ENCODE results near the gene TMEM123.
"Not testable (repeated sequence)": the region's sequence is repeated elsewhere in the genome, so short reads cannot be mapped to it uniquely, and the experiment has no call there.

The TMEM123 gene

DNA sequence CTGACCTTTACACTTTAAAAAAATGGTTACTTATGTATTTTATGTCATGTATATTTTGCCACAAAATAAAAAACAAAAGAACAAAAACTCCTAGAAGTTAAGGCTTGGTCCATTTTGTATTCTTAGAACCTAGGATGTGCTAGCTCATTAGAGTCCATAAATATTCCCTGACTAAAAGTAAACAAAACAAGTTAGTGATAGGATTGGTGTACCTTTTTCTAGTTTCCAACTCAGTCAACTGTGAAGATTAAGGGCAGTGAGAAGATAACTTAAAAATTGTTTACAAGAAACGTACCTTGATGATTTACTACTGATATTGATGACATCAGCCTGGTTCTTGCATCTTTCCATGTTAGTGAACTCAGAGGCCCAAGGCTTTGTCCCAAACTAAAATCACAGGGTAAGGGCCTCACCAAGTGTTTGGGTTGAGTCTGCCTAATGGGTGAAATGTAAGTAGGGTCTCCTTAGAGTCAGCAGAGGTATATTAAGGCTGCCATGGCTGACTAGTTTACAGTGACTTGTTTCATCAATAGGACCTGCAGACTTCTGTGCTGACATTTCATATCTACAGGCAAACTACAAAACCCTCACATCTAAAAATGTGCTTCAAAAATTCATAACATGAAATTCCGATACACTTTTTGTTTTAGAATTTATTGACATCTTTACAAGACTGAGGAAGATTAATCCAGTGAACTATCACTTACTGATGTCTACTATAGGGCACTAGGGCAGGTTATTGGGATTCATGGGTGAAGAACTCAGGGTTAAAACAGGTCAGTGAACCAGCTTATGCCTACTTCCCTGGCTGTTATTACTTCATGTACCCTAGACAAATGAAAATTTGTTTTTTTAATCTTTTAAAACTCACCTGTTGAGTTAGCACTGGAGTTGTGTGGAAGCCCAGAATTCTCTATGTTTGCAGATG lies 4.4 kb downstream of the TMEM123 start:
- no peak for DNase-seq

DNA sequence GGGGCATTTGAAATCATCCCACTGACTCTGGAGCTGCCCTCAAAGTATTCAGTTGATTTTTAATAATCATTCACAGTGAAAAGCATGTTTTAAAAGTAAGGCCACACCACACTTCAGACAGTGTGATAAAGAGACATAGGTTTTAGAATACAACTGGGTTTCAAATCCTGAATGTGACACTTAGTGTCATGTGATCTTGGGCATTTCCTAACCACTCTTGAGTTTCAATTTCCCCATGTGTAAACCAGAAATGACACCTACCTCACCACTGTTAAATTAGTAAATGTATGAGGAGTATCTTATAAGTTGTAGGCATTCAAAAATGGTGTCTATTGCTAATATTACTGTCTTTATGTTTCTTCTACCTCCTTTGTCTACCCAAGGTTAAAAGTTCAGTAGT lies 5.4 kb downstream of the TMEM123 start:
- DNase-seq: no peak

DNA sequence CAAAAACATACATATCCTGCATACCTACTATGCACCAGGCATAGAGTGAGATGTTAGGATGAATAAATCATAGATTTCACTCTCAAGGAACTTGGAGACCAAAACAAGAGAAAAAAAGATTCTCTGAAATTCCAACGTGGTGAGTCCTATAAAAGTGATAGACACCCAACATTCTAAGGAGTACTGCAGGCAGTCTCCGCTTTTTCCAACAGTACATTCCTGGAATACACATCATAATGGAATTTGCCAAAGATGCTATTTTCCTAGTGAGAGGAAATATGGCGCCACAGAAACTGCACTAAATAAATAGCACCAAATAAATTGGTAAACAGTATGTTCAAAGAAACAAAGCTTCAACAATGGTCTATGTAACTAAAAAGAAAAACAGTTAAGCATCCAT lies 6.0 kb downstream of the TMEM123 start:
- DNase-seq: no peak

DNA sequence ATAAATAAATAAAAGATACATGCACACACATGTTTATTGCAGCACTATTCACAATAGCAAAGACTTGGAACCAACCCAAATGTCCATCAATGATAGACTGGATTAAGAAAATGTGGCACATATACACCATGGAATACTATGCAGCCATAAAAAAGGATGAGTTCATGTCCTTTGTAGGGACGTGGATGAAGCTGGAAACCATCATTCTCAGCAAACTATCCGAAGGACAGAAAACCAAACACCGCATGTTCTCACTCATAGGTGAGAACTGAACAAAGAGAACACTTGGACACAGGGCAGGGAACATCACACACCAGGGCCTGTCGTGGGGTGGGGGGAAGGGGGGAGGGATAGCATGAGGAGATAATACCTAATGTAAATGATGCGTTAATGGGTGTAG lies 7.9 kb downstream of the TMEM123 start:
- not testable (repeated sequence) for DNase-seq

DNA sequence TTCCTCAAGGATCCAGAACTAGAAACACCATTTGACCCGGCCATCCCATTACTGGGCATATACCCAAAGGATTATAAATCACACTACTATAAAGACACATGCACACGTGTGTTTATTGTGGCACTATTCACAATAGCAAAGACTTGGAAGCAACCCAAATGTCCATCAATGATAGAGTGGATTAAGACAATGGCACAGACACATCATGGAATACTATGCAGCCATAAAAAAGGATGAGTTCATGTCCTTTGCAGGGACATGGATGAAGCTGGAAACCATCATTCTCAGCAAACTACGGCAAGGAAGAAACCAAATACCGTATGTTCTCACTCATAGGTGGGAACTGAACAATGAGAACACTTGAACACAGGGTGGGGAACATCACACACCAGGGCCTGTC lies 8.4 kb downstream of the TMEM123 start:
- DNase-seq: not testable (repeated sequence)

DNA sequence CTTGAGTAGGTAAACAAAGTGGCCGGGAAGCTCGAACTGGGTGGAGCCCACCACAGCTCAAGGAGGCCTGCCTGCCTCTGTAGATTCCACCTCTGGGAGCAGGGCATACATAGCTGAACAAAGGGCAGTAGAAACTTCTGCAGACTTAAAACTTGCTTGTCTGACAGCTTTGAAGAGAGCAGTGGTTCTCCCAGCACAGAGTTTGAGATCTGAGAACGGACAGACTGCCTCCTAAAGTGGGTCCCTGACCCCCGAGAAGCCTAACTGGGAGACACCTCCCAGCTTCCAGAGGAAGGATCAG lies 13.6 kb downstream of the TMEM123 start:
- DNase-seq: not testable (repeated sequence)

GRCh38 chr11:102438311-102439062 lies 14.1 kb downstream of the TMEM123 start:
- peak; percentile 33 for DNase-seq

DNA sequence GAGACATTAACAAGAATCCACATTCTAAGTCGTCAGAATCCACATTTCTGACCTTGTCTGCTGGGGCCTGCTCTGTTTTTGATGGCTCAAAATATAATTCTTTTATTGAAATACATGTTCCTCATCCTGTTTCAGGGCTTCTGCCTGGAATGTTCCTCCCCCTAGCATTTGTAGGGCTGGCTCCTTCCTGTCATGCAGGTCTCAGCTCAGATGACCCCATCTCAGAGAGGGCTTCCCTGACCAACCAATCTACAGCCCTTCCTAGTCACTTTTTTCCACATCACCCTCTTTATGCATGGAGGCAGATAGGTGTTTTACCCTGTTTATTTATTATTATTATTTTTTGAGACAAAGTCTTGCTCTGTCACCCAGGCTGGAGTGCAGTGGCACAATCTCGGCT lies 14.8 kb downstream of the TMEM123 start:
- no peak for DNase-seq

- no peak for DNase-seq
These were observed 15.6 kb downstream of the TMEM123 start for GRCh38 chr11:102436976-102437375.

GRCh38 chr11:102436561-102436960 lies 16.0 kb downstream of the TMEM123 start:
- no peak for DNase-seq

- no peak for DNase-seq
These were observed 16.9 kb downstream of the TMEM123 start for GRCh38 chr11:102435688-102436087.

GRCh38 chr11:102433571-102433970 lies 19.0 kb downstream of the TMEM123 start:
- not testable (repeated sequence) for DNase-seq

DNA sequence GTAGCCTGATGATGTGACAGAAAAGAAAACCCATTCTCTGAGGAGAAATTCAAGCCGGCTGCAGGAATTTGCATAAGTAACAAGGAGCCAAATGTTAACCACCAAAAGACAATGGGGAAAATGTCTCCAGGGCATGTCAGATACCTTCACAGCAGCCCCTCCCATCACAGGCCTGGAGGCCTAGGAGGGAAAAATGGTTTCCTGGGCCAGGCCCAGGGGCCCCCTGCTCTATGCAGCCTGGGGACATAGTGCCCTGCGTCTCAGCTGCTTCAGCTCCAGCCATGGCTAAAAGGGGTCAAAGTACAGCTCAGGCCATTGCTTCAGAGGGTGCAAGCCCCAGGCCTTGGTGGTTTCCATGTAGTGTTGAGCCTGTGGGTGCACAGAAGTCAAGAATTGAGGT lies 20.0 kb downstream of the TMEM123 start:
- not testable (repeated sequence) for DNase-seq

- DNase-seq: no peak
These were observed 21.2 kb downstream of the TMEM123 start for GRCh38 chr11:102431404-102431803.

DNA sequence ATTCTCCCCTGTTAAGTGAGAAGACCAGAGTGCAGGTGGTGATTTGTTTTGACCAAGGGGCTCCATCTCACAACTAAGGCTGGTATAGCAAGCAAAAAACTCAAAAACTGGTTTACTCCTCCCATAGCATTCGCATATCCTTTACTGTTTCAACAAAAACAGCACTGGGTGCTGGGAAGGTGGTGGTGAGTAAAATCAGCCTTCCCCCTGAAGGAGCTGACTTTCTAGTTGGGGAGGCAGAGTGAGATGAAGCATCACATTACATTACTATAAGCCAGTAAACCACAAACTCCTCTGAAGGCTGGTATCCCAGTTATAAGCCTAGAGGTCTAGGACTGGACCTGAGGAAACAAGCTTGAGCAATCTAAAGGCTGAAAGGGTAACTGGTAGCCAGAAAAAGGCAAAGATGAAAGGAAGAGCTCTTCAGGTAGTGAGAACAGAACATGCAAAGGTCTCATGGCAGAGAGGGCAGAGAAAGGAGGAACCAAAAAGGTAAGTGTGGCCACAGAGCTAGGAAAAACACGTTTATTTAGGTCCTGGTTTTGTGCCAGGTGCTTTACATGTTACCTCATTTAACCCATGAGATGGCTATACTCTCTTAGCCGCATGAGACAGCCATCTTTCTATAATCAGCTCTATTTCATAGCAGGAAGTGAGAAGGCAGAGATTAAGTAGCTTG lies 22.3 kb downstream of the TMEM123 start:
- DNase-seq: no peak

DNA sequence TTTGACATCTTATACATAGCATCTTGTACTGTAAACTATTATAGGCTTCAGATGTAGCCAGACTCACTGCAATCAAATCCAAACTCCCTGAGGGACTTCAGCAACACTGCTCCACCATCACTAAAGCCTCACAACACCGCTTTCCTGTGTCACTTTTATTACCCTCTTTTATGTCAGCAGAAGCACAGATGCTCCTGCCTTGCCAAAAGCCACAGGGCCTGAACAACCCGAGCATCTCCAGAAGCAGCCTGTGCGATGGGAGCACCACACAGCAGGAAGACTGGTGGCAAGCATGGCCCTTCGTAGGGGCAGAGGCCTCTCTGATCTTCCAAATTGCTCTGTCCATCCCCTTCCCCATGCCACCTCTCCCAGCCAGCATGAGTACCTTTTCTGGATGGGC lies 22.9 kb downstream of the TMEM123 start:
- DNase-seq: no peak

GRCh38 chr11:102429226-102429625 lies 23.3 kb downstream of the TMEM123 start:
- no peak for DNase-seq

- DNase-seq: no peak
These were observed 23.9 kb downstream of the TMEM123 start for GRCh38 chr11:102428696-102429095.

- DNase-seq: no peak
These were observed 25.5 kb downstream of the TMEM123 start for GRCh38 chr11:102427068-102427467.

GRCh38 chr11:102426570-102426969 lies 26.0 kb downstream of the TMEM123 start:
- DNase-seq: no peak

- no peak for DNase-seq
These were observed 26.6 kb downstream of the TMEM123 start for GRCh38 chr11:102426000-102426399.

DNA sequence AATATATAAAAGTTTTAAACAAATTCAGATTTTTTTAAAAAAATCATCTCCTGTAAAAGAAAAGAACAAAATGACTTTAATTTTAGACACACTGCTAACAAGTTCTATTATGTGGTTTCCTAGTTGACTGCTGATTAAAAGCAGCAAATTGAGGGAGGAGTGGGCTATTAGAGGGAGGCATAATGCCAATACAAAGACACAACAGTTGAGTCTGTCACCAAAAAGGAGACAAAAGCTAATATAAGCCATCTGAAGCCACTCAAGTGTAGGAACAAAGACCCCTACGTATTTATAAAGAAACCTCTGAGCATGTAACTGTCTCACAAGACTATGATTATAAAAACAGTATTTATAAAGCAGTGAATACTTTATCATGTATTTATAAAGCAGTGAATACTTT lies 28.6 kb downstream of the TMEM123 start:
- DNase-seq: no peak

- no peak for DNase-seq
These were observed 29.5 kb downstream of the TMEM123 start for GRCh38 chr11:102422817-102423712.

Measured in activated naive CD4-positive, alpha-beta T cell treated with Interleukin-2 at 50 U/mL for 16 hours (primary cell).